IMR-90 (cell line): Measurements from ENCODE around the gene SAMD11. TPM values are rescaled to one million over a fixed set of nuclear protein-coding genes. Genes with fewer than 3 reads are reported as not detected.

Source experiments
- ATAC-seq: fragments of 200-7000 bp; cut with Tn5 transposase; 2 replicates; pipeline ENCODE4 v1.9.1; 2020; ENCODE audit warnings: low read depth, mild to moderate bottlenecking, moderate library complexity
- BruUV-seq: library from RNA; stranded (reverse); fragments of 400-500 nt; replicated peaks from 2 replicates; lab custom pipeline; 2021; lab: Mats Ljungman, UMichigan
- CTCF ChIA-PET: fragments of 300-600 bp; formaldehyde crosslinking; extraction: SDS; loops from one replicate; lab custom pipeline; 2021; ENCODE audit warnings: antibody characterized with exemption; lab: Yijun Ruan, JAX
- POLR2A ChIA-PET: fragments of 300-600 bp; sonication (Branson Sonifier 250); formaldehyde crosslinking; loops from one replicate; lab custom pipeline; 2022; ENCODE audit warnings: antibody characterized with exemption; ENCODE audit not compliant: unreplicated experiment; lab: Charles Lee
- DNase-seq: peaks from one replicate; pipeline ENCODE4 v3.0.0; 2013
- H2AFZ ChIP-seq: replicated peaks from 2 replicates; pipeline ENCODE3; 2013; ENCODE audit warnings: low read length, mild to moderate bottlenecking; ENCODE audit not compliant: poor library complexity
- H2AK5ac ChIP-seq: 2 replicates; pipeline ENCODE4 v1.6.1; 2013; ENCODE audit warnings: low read depth, low read length, inconsistent platforms
- H2AK9ac ChIP-seq: replicated peaks from 2 replicates; pipeline ENCODE3; 2013; ENCODE audit warnings: mild to moderate bottlenecking, low read depth, low read length, moderate library complexity; ENCODE audit not compliant: poor library complexity
- H2BK120ac ChIP-seq: 2 replicates; pipeline ENCODE4 v1.6.1; 2013; ENCODE audit warnings: low read depth, low read length, inconsistent platforms
- H2BK15ac ChIP-seq: 3 replicates; pipeline ENCODE4 v1.6.1; 2013; ENCODE audit warnings: low read depth, low read length, inconsistent platforms
- H2BK20ac ChIP-seq: 2 replicates; pipeline ENCODE4 v1.6.1; 2013; ENCODE audit warnings: low read depth, mild to moderate bottlenecking, inconsistent platforms, low read length, moderate library complexity
- H2BK5ac ChIP-seq: 2 replicates; pipeline ENCODE4 v1.6.1; 2013; ENCODE audit warnings: mild to moderate bottlenecking, low read depth, low read length, inconsistent platforms; ENCODE audit not compliant: poor library complexity, severe bottlenecking
- H3K14ac ChIP-seq: replicated peaks from 2 replicates; pipeline ENCODE4 v1.6.1; 2013; ENCODE audit warnings: low read depth, low read length, inconsistent platforms
- H3K18ac ChIP-seq: 2 replicates; pipeline ENCODE4 v1.6.1; 2013; ENCODE audit warnings: low read depth, low read length, control low read depth
- H3K23ac ChIP-seq: 2 replicates; pipeline ENCODE4 v1.6.1; 2013; ENCODE audit warnings: low read depth, low read length, inconsistent platforms
- H3K27ac ChIP-seq: 2 replicates; pipeline ENCODE4 v1.5.1; 2013; ENCODE audit warnings: mild to moderate bottlenecking, control low read depth, low read length; ENCODE audit not compliant: insufficient read depth
- H3K27me3 ChIP-seq: 2 replicates; pipeline ENCODE4 v1.6.1; 2013; ENCODE audit warnings: low read length; ENCODE audit not compliant: control insufficient read depth, insufficient read depth
- H3K36me3 ChIP-seq: 2 replicates; pipeline ENCODE4 v1.6.1; 2013; ENCODE audit warnings: low read length, mixed read lengths; ENCODE audit not compliant: control insufficient read depth, insufficient read depth
- H3K4ac ChIP-seq: 2 replicates; pipeline ENCODE4 v1.6.1; 2013; ENCODE audit warnings: low read depth, low read length, inconsistent platforms
- H3K4me1 ChIP-seq: 2 replicates; pipeline ENCODE4 v1.6.1; 2013; ENCODE audit warnings: low read length, mixed read lengths; ENCODE audit not compliant: control insufficient read depth, insufficient read depth
- H3K4me2 ChIP-seq: 2 replicates; pipeline ENCODE4 v1.6.1; 2013; ENCODE audit warnings: low read depth, mild to moderate bottlenecking, control low read depth, low read length, moderate library complexity
- H3K4me3 ChIP-seq: 2 replicates; pipeline ENCODE4 v1.5.1; 2013; ENCODE audit warnings: low read depth, mild to moderate bottlenecking, control low read depth, low read length, moderate library complexity; ENCODE audit not compliant: insufficient read depth
- H3K56ac ChIP-seq: 2 replicates; pipeline ENCODE4 v1.6.1; 2013; ENCODE audit warnings: low read length, inconsistent platforms; ENCODE audit not compliant: insufficient read depth; ENCODE audit errors: extremely low read depth
- H3K79me1 ChIP-seq, 2 experiments: 2 replicates each; pipeline ENCODE4 v1.6.1; 2013; ENCODE audit warnings: low read length in 2 of 2, inconsistent platforms in 1 of 2, low read depth in 1 of 2
- H3K9ac ChIP-seq: 2 replicates; pipeline ENCODE4 v1.6.1; 2013; ENCODE audit warnings: low read depth, low read length, control low read depth
- H3K9me1 ChIP-seq: 2 replicates; pipeline ENCODE4 v1.6.1; 2013; ENCODE audit warnings: low read length, inconsistent platforms; ENCODE audit not compliant: insufficient read depth
- H3K9me3 ChIP-seq: 2 replicates; pipeline ENCODE4 v1.6.1; 2013; ENCODE audit warnings: low read length; ENCODE audit not compliant: control insufficient read depth, insufficient read depth
- H4K20me1 ChIP-seq: 2 replicates; pipeline ENCODE4 v1.6.1; 2013; ENCODE audit warnings: low read length, inconsistent platforms; ENCODE audit not compliant: insufficient read depth
- H4K5ac ChIP-seq: 2 replicates; pipeline ENCODE4 v1.6.1; 2013; ENCODE audit warnings: mild to moderate bottlenecking, low read depth, low read length, control low read depth
- H4K8ac ChIP-seq, 2 experiments: 2 replicates each; pipeline ENCODE4 v1.6.1; 2013; ENCODE audit warnings: low read depth in 2 of 2, low read length in 2 of 2, control low read depth in 1 of 2, inconsistent platforms in 1 of 2
- H4K91ac ChIP-seq: 2 replicates; pipeline ENCODE4 v1.6.1; 2013; ENCODE audit warnings: low read depth, low read length, inconsistent platforms; ENCODE audit not compliant: insufficient read depth
- BHLHE40 ChIP-seq: fragments of 150-350 bp; IDR thresholded peaks from 2 replicates; pipeline ENCODE4 v1.6.1; 2016; ENCODE audit warnings: mild to moderate bottlenecking, low read depth, low read length
- CTCF ChIP-seq: conservative IDR thresholded peaks from 2 replicates; pipeline ENCODE4 v1.5.1; 2012; ENCODE audit warnings: mild to moderate bottlenecking, low read depth, low read length, improper control_type of control experiment
- FOS ChIP-seq: fragments of 150-350 bp; IDR thresholded peaks from 2 replicates; pipeline ENCODE4 v1.6.1; 2016; ENCODE audit warnings: low read depth, low read length
- MAZ ChIP-seq: IDR thresholded peaks from 2 replicates; pipeline ENCODE4 v1.6.1; 2012; ENCODE audit warnings: low read depth, mild to moderate bottlenecking, low read length, improper control_type of control experiment, moderate library complexity, borderline replicate concordance
- NFE2L2 ChIP-seq: fragments of 150-350 bp; IDR thresholded peaks from 2 replicates; pipeline ENCODE4 v1.6.1; 2016; ENCODE audit warnings: low read depth, mild to moderate bottlenecking, low read length
- POLR2A ChIP-seq: IDR thresholded peaks from 2 replicates; pipeline ENCODE4 v1.6.1; 2012; ENCODE audit warnings: mild to moderate bottlenecking, low read depth, low read length
- RAD21 ChIP-seq: IDR thresholded peaks from 2 replicates; pipeline ENCODE4 v1.6.1; 2012; ENCODE audit warnings: low read length, improper control_type of control experiment
- RCOR1 ChIP-seq: IDR thresholded peaks from 2 replicates; pipeline ENCODE4 v1.6.1; 2012; ENCODE audit warnings: mild to moderate bottlenecking, low read length, improper control_type of control experiment; ENCODE audit not compliant: insufficient replicate concordance
- SMC3 ChIP-seq: fragments of 150-350 bp; IDR thresholded peaks from 2 replicates; pipeline ENCODE4 v1.6.1; 2016; ENCODE audit warnings: low read depth, mild to moderate bottlenecking, antibody characterized with exemption, low read length, moderate library complexity
- WGBS, 2 experiments: methylation state at CpG; one replicate each; pipeline versions ENCODE4 v1.1.5 to v1.1.7; 2013; ENCODE audit warnings: missing lambda C conversion rate in 2 of 2; ENCODE audit not compliant: insufficient read length in 1 of 2; ENCODE audit errors: extremely low coverage in 2 of 2; 5-methylcytosine and 5-hydroxymethylcytosine counted together
- dilution Hi-C: fragments of 300-500 bp; cut with HindIII; formaldehyde crosslinking; loops from one replicate; pipeline ENCODE4 v1.14.3; 2018; ENCODE audit warnings: low sequenced_read_pairs; ENCODE audit not compliant: unreplicated experiment
- in situ Hi-C: fragments of 300-500 bp; cut with MboI; formaldehyde crosslinking; loops from 3 replicates; pipeline ENCODE4 v1.14.3; 2019; ENCODE audit warnings: low sequenced_read_pairs, inconsistent platforms, mixed read lengths
- intact Hi-C: fragments of 100-400 bp; cut with micrococcal nuclease; formaldehyde crosslinking; loops from 2 replicates; pipeline ENCODE4 v1.10.0; 2022
- polyA plus RNA-seq, 3 experiments: library from polyadenylated mRNA; depleted of rRNA; stranded (reverse); fragments of >200 nt; gene quantifications; 2 replicates each; pipeline ENCODE4 v1.2.3, GENCODE V29; 2012; ENCODE audit warnings: low replicate concordance in 1 of 3
- total RNA-seq: library from RNA; depleted of rRNA; stranded (reverse); fragments of >200 nt; gene quantifications from 2 replicates; pipeline ENCODE4 v1.2.3, GENCODE V29; 2012
- TF ChIP-seq, protein P1 (sequence below): fragments of 150-350 bp; IDR thresholded peaks from 2 replicates; pipeline ENCODE4 v1.6.1; 2016; ENCODE audit warnings: low read depth, mild to moderate bottlenecking, low read length, moderate library complexity, borderline replicate concordance

Gene SAMD11
- total and polyA plus RNA-seq, 2 of the 4 experiments (the other 2 are of a cell fraction) = 5.9 to 22.9 TPM

- Histone ChIP-seq H3K18ac (no peak overlapping the region), H2AK9ac (no peak overlapping the region), H2AK5ac (peak overlapping the region; percentile 13; the same call in 1 of the 2 replicates), H3K56ac (no peak overlapping the region), H3K4me3 (no peak overlapping the region), H3K14ac (no peak overlapping the region), H3K4ac (no peak overlapping the region), H4K20me1 (no peaks in the 10 kb centered on the region; the same call in 1 of the 2 replicates), H3K9ac (no peak overlapping the region), H3K9me1 (no peaks in the 10 kb centered on the region), H3K4me1 (no peaks in the 10 kb centered on the region), H3K79me1 (no peaks in the 10 kb centered on the region), H3K9me3 (no peaks in the 10 kb centered on the region), H2BK20ac (no peak overlapping the region), H3K27me3 (peaks cover 5% of the 10 kb centered on the region; the same call in 1 of the 2 replicates), H2BK15ac (no peak overlapping the region), H3K36me3 (no peaks in the 10 kb centered on the region), H3K4me2 (peak overlapping the region; percentile 71; the same call in 1 of the 2 replicates), H3K27ac (no peak overlapping the region), H4K5ac (no peak overlapping the region), H2BK5ac (no peak overlapping the region), H2BK120ac (no peak overlapping the region), H4K91ac (no peak overlapping the region), H2AFZ (peak overlapping the region; percentile 87), H3K23ac (no peak overlapping the region), H4K8ac (no peak overlapping the region)
- intact Hi-C loops (loop anchor here (1.0 to 5.0 kb wide), 2 partner anchors 79 to 248 kb away; partner anchors contain the start of genes B3GALT6 and SDF4), dilution Hi-C loops (no loop called here), in situ Hi-C loops (no loop called here)
- POLR2A ChIA-PET = no interaction called here
- BruUV-seq = no TSS peak
- TF ChIP-seq RAD21 = peak; percentile 71
- TF ChIP-seq MAZ = peak; percentile 17; the same call in 1 of the 2 replicates
- TF ChIP-seq NFE2L2 = no peak
- peak; percentile 37; the same call in 1 of the 2 replicates for TF ChIP-seq POLR2A
- no peak for TF ChIP-seq FOS
- TF ChIP-seq SMC3 = peak; percentile 40
- TF ChIP-seq BHLHE40 = no peak
- TF ChIP-seq CTCF = peak; percentile 67
- TF ChIP-seq, protein P1, sequence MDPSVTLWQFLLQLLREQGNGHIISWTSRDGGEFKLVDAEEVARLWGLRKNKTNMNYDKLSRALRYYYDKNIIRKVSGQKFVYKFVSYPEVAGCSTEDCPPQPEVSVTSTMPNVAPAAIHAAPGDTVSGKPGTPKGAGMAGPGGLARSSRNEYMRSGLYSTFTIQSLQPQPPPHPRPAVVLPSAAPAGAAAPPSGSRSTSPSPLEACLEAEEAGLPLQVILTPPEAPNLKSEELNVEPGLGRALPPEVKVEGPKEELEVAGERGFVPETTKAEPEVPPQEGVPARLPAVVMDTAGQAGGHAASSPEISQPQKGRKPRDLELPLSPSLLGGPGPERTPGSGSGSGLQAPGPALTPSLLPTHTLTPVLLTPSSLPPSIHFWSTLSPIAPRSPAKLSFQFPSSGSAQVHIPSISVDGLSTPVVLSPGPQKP = no peak
- TF ChIP-seq RCOR1 = no peak
- DNase-seq (no peak), ATAC-seq (peak; percentile 97)
- WGBS, 2 experiments = 14% methylated on average over 7 of the region's 29 CpGs; no CpG with 5 or more reads in 1 of the 2 experiments
- CTCF ChIA-PET = interaction anchor here (0.7 to 1.5 kb wide), 7 partner anchors 9 to 79 kb away, joined by 3 to 9 read pairs (median 4); partner anchors contain the start of gene HES4
Measured at GRCh38 chr1:983798-984475, 60.2 kb downstream of the SAMD11 start.
